ENCODE data around the gene DNAJC5.

Gene DNAJC5

DNA sequence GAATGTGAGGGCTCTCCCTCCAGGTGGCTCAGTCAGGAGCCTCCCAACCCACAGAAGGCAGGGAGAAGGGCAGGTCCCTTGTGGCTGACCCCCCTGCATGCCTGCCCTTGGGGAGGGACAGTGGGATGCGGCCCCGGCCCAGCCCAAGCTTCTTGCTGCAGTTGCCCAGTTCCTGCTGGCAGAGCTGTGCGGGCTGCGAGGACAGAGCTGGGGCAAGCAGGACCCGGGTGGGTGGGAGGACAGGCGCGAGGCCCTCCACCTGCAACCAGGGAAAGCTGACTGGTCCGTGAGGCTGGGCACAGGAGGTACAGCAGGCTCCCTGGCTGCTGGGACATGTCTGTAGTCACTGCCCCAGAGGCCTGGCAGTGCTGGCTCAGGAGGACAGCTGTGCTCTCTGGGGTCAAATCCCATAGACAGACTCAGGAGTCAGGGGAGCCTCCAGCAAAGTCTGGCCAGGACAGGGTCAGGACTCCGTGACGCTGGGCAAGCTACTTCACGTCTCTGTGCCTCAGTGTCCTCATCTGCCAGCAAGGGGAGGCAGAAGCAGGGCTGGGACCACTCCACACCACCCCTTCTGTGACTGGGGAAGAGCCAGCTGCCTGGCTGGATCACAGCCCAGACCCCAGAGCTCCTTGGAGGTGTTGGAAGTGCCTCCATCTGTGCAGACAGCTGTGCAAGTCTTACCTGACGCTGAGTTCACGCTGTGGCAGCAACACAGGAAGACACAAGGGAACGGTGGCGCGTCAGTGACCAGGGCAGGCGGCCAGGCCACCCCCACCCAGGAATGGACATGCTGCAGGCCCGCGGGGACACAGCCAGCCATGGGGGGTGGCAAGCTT is 48.3 kb downstream of the DNAJC5 start:
- H3K36me3 Mint-ChIP-seq (ENCODE audit: low read depth), result peaks cover 9% of the 10 kb centered on the region
- peaks cover 2% of the 10 kb centered on the region for H3K4me1 Mint-ChIP-seq
- TF ChIP-seq, protein P1, sequence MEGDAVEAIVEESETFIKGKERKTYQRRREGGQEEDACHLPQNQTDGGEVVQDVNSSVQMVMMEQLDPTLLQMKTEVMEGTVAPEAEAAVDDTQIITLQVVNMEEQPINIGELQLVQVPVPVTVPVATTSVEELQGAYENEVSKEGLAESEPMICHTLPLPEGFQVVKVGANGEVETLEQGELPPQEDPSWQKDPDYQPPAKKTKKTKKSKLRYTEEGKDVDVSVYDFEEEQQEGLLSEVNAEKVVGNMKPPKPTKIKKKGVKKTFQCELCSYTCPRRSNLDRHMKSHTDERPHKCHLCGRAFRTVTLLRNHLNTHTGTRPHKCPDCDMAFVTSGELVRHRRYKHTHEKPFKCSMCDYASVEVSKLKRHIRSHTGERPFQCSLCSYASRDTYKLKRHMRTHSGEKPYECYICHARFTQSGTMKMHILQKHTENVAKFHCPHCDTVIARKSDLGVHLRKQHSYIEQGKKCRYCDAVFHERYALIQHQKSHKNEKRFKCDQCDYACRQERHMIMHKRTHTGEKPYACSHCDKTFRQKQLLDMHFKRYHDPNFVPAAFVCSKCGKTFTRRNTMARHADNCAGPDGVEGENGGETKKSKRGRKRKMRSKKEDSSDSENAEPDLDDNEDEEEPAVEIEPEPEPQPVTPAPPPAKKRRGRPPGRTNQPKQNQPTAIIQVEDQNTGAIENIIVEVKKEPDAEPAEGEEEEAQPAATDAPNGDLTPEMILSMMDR (IDR thresholded peaks at IDR 0.05; ENCODE audit: unreplicated experiment in 3 of 3), result no peak
- H3K27ac Mint-ChIP-seq, result no peak overlapping the region
- no peak overlapping the region for H3K4me3 Mint-ChIP-seq
- H3K27me3 Mint-ChIP-seq (ENCODE audit: low read depth), result no peaks in the 10 kb centered on the region
- no peaks in the 10 kb centered on the region for H3K9me3 Mint-ChIP-seq

DNA sequence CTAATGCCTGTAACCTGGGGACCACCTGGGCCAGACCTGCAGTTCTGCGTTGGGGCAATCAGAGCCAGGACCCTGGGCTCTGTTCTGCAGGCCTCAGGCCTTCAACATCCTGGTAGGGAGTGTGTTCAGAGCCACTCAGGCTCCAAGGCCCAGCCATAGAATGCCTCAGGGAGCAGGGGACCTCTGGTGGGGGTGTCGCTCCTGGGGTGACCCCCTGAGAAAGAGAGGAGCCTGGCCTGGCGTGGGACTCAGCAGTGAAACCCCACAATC is 48.8 kb downstream of the DNAJC5 start:
- TF ChIP-seq, protein P1 (IDR thresholded peaks at IDR 0.05; ENCODE audit: unreplicated experiment in 3 of 3), result no peak
- no peak overlapping the region for H3K4me3 Mint-ChIP-seq
- no peaks in the 10 kb centered on the region for H3K27me3 Mint-ChIP-seq (ENCODE audit: low read depth)
- no peak overlapping the region for H3K27ac Mint-ChIP-seq
- H3K36me3 Mint-ChIP-seq (ENCODE audit: low read depth), result peaks cover 9% of the 10 kb centered on the region
- H3K9me3 Mint-ChIP-seq, result no peaks in the 10 kb centered on the region
- H3K4me1 Mint-ChIP-seq, result peaks cover 8% of the 10 kb centered on the region

DNA sequence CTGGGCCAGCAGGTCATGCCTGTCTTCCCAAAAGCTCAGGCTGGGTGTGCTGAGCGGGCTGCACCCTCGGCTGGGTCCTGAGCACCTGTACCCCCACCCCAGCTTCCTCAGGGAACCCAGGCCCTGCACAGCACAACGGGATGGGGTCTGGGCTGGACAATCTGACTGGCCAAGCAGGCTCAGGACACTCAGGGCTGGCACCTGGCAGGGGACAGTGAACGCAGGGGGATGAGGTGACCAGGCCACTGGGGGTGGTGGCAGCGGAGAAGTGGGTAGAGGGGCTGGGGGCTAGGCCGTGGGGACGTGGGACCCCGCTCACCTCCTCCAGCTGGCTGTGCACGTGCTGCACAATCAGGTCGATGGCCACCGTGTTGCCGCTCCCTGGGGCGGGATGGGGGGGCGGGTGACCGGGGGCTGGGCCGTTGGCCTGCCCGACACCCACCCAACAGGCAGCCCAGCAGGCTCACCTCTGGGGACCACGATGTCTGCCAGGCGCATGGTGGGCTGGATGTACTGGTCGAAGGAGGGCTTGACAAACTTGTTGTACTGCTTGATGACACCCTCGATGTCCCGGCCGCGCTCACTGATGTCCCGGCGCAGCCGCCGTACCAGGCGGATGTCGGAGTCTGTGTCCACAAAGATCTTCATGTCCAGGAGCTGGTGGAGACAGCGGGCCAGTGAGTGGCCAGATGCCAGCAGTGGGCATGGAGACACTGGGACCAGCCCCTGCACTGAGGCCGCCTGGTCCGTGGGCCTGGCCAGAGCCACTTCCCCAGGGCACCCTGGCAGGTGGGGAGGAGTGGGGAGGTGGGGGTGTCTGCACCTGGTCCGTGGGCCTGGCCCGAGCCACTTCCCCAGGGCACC is 49.4 kb downstream of the DNAJC5 start:
- H3K4me1 Mint-ChIP-seq, result peaks cover 13% of the 10 kb centered on the region
- peaks cover 9% of the 10 kb centered on the region for H3K36me3 Mint-ChIP-seq (ENCODE audit: low read depth)
- no peak overlapping the region for H3K4me3 Mint-ChIP-seq
- H3K27me3 Mint-ChIP-seq (ENCODE audit: low read depth), result no peaks in the 10 kb centered on the region
- TF ChIP-seq, protein P1 (IDR thresholded peaks at IDR 0.05; ENCODE audit: unreplicated experiment in 3 of 3), result no peak
- no peak overlapping the region for H3K27ac Mint-ChIP-seq
- H3K9me3 Mint-ChIP-seq, result no peaks in the 10 kb centered on the region

DNA sequence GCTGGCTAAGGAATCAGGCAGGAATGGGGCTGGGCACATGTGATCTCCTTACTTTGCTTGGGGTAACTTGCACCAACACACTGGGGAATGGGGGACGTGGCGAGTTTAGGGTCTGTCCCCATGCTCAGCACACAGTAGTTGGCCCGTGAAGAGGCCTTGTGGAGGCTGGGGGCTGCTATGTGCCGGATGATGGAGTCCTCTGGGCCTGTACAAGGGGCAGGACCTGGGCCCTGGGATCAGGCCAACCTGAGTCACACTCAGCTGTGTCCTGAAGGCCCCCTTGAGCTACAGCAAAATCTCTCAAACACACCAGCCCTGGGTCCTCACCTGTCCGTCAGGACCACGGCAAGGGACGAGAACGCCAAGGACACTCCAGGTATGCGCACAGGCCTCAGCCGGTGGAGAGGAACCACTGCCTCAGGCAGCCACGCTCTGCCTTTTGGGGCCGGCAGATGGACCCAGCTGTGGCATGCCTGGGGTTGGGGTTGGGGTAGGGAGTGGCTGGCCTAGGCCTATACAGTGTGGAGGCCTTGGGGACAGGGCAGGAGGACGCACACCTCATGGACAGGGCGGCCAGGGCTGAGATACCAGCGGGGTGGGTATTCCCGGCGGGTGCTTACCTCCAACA is 50.2 kb downstream of the DNAJC5 start:
- Mint-ChIP-seq H3K4me3 (no peak overlapping the region), H3K9me3 (no peaks in the 10 kb centered on the region), H3K36me3 (ENCODE audit: low read depth) (peaks cover 9% of the 10 kb centered on the region), H3K27me3 (ENCODE audit: low read depth) (no peaks in the 10 kb centered on the region), H3K27ac (no peak overlapping the region), H3K4me1 (peaks cover 22% of the 10 kb centered on the region)
- TF ChIP-seq, protein P1 (IDR thresholded peaks at IDR 0.05; ENCODE audit: unreplicated experiment in 3 of 3), result no peak

DNA sequence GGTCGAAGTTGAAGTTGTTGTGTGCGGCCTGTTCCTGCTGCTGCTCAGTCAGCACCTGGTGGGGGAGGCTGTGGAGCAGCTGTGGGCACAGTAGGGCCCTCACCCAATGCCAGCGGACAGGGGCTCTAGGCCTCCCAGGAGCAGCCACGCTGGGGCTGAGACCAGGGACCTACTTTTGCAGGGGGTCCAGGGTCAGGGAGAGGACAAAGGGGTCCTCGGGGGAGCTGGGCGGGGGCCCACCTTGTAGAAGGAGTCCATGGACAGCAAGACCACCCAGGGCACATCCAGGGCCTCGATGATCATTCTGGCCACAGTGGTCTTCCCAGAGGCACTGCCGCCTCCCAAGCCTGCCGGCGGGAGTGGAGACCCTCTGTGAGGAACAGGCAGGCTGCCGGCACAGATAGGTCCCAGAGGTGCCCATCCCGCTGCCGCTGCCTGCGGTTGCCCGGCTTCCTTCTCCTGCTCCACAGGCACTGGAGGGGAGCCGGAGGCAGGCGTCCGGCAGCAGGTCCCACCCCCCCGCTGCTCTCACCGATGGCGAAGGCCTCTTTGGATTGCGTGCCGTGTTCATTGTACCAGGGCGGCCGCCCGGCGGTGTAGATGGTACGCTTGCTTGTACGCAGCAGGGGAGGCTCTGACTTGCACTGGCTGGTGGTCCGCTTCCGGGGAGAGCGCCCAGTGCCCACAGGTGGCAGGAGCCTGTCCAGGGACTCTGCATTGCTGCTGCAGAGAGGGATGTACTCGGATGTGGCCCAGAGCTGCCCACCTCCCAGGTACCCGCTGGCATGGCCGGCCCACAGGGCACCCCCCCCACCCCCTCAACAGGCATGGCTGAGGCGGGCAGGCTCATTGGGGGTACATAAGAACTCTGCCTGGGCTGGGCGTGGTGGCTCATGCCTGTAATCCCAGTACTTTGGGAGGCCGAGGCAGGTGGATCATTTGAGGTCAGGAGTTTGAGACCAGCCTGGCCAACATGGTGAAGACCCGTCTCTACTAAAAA is 51.3 kb downstream of the DNAJC5 start:
- Mint-ChIP-seq H3K36me3 (ENCODE audit: low read depth) (peaks cover 6% of the 10 kb centered on the region), H3K27me3 (ENCODE audit: low read depth) (no peaks in the 10 kb centered on the region), H3K9me3 (no peaks in the 10 kb centered on the region), H3K4me3 (no peak overlapping the region), H3K27ac (no peak overlapping the region), H3K4me1 (peaks cover 22% of the 10 kb centered on the region)
- TF ChIP-seq, protein P1 (IDR thresholded peaks at IDR 0.05; ENCODE audit: unreplicated experiment in 3 of 3), result no peak
